ENCODE results near the gene TUBG2.

Gene TUBG2

DNA sequence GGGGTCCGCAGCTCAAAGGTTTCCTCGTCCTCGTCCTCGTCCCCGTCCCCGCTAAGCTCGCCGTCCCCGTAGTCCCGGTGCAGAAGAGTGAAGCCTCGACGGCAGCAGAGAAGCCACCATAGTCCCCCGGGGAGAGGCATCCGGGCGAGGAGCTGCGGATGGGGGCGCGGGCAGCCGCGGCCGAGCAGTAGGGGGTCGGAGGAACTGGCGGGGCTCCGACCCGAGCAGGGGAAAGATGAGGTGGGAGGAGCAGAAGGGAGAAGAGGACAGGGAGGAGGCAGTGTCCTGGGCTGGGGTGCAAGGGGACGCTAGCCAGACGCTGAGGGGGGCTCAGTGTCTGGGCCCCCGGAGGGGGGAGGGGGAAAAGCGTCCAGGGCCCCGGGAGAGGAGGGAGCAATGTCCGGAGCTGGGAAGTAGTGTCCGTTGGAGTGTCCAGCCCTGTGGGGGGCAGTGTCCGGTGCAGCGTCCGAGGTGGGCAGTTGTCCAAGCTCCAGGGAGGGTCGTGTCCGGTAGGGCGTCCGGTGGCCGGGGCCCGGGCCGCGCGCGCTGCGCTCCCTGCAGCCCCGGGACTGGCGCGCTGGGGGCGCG, 17.4 kb downstream of the TUBG2 start, which contains the start of gene PLEKHH3:
PLEKHH3 (minus strand) TSS at position 571 of the 588 bp plus-strand sequence; CDS start at position 140, 431 bp downstream.
- no peak for DNase-seq (ENCODE audit: low read depth in 2 of 2, low spot score in 1 of 2)

DNA sequence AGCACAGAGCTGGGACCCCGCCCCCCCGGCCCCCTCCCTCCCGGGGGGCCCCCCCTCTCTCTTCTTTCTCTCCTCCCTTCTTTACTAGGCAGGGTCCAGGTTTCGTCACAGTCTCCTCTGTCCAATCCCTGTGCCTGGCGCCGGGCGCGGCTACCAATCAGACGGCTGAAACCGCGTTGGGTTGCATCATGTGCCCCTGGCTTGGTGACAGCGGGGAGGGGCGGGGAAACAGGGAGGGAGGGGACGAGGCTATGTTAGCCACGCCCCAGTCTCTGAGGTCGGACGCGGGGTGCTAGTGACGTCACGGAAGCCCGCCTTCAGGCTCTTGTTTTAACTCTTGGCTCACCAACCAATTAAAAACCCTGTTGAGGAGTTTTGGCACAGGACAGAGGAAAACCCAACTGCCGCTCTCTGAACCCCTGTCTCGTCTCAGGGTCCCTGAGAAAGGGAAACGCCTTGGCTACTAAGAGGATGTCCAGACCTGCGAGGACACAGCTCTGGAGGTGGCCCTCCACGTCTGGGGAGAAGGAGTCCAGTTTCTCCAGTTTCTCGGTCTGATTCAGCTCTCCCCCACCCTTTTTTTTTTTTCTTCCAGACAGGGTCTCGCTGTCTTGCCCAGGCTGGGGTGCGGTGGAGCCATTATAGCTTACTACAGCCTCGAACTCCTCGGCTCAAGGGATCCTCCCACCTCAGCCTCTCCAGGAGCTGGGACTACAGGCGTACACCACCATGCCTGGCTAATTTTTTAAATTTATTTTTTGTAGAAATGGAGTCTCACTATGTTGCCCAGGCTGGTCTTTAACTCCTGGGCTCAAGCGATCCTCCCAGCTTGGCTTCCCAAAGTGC, 18.2 kb downstream of the TUBG2 start:
- peak; percentile 91 to 95 for DNase-seq (ENCODE audit: low read depth in 2 of 2, low spot score in 1 of 2)

DNA sequence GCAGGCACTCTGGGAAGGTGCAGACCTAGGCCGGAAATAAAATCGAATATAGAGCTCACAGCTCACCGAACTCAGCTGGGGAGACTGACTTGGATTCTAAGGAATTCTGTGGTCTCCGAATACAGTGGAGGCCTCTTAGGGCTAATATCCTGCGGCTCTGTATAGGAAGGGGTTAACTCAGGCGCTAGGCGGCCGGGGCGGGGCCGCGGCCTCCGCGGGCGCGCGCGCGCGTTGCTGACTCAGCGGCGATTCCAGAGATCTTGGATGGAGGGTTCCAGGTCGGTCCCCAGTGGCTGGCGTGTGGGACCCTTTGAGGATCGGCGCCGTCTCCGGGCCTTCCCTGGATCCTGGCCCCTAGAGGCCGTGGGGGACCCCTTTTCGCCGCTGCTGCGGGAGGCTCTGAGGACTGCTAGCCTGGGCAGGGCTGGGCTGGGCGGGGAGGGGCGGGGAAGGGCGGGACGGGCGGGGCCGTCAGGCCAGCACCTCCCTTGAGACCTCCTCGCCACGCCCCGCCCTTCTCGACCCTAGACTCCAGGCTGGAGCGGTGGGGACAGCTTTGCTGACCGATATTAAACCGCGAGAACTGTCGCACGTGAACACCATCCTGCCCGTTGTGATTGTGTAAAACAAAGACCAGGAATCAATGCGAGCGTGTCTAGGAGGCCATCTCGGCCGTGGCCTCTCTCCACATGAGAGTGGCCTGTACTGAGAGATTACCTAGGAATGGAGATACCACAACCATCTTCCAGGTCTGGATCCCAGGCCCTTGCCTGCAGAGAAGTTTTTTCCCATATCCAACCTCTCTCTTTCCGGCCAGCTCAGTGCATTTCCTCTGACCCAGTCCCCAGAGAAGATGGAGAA, 19.1 kb downstream of the TUBG2 start:
- DNase-seq (ENCODE audit: low read depth in 2 of 2, low spot score in 1 of 2): peak in 1 of 2 donors; percentile 52

DNA sequence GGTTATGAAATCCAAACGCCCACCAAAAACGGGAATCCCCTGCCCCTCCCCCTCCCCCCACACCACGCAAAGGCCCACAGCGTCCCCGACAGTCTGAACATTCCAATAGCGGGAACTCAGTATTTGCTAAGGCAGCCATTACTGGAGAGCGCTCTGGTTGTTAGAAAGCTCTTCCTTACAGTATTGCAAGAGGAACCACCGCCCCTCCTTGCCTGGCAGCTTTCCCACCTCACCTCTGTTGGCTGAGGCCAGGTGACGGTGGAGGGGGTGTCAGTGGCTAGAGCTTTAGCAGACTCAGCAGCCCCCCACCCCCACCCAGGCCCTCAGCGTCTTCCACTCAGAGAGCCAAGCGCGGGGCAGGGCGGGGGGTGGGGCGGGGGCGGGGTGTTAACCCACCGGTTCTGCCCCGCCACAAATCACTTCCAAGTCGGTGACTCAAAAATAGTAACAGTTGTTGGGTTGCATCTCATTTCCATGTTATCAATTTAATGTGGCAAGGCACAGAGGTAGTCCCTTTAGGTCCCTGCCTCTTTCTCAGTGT, 19.9 kb downstream of the TUBG2 start:
- DNase-seq (ENCODE audit: low read depth in 2 of 2, low spot score in 1 of 2): no peak

DNA sequence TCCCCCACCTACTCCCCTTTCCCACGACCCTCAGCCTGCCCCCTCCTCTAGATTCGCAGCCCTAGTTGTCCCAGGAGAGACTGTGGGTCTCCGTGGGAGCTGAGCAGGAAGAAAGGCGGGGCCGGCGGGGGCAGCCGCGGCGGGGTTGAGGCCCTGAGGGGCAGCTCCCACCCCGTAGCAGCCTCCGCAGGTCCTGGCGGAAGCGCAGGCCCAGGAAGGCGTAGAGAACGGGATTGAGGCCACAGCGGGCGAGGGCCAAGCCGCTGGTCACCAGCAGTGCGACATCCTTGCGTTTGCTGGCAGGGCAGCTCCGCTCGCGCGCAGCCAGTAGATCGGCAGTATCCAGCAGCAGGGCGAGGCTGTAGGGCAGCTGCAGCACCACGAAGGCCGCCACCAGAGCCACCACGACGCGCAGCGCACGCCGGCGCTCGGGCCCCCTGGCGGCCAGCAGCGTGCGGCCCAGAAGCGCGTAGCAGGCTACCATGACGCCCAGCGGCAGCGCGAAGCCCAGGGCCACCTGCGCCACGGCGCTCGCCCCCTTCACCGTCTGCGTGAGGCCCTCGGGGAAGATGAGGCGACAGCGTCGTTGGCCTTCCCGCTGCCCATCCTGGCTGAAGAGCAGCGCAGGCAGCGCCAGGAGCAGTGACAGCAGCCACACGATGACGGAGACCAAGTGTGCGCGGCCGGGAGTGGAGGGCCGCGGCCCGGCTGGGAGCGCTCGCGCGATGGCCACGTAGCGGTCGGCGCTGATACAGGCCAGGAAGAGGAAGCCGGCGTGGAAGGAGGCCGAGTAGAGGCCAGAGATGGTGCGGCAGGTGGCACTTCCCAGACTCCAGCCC, 20.6 kb downstream of the TUBG2 start:
- peak in 1 of 2 donors; percentile 50 for DNase-seq (ENCODE audit: low read depth in 2 of 2, low spot score in 1 of 2)

- no peak for DNase-seq (ENCODE audit: low read depth in 2 of 2, low spot score in 1 of 2)
Observed at GRCh38 chr17:42680331-42680808, 21.3 kb downstream of the TUBG2 start.

DNA sequence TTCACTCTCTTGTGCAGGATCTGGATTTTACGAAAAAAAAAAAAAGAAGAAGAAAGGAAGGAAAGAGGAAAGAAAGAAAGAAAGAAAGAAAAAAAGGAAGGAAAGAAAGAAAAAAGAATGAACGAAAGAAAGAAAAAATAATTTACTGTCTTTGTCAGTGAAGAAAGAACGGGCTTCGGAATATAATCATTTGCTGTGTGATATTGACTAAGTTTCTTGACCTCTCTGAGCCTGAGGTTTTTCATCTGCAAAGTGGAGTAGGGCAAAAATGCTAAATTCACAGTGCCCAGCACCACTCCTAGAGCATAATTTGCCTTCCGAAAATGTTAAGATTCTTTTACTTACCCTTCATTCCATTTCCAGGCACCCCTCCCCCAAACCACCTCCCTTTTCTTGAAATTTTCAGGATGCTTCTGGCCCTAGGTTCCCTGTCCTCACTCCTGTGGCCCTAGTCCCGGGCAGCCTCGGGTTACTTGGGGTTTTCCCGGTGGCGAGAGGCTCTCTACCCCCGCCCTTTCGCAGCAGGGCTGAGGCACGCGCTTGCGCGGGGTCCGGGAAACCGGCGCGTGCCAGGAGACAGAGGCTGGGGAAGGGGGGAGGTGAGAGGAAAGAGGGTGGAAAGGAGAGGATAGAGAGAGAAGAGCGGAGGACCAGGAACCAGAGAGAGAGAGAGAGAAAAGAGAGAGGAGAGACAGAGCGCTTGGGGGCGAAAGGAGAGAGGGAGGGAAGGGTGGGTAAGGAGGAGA, 23.1 kb downstream of the TUBG2 start, which contains the start of gene CNTNAP1:
CNTNAP1 (plus strand) TSS at position 556 of the 746 bp plus-strand sequence. CDS start 299 bp downstream, outside the sequence.
- no peak for DNase-seq (ENCODE audit: low read depth in 2 of 2, low spot score in 1 of 2)

DNA sequence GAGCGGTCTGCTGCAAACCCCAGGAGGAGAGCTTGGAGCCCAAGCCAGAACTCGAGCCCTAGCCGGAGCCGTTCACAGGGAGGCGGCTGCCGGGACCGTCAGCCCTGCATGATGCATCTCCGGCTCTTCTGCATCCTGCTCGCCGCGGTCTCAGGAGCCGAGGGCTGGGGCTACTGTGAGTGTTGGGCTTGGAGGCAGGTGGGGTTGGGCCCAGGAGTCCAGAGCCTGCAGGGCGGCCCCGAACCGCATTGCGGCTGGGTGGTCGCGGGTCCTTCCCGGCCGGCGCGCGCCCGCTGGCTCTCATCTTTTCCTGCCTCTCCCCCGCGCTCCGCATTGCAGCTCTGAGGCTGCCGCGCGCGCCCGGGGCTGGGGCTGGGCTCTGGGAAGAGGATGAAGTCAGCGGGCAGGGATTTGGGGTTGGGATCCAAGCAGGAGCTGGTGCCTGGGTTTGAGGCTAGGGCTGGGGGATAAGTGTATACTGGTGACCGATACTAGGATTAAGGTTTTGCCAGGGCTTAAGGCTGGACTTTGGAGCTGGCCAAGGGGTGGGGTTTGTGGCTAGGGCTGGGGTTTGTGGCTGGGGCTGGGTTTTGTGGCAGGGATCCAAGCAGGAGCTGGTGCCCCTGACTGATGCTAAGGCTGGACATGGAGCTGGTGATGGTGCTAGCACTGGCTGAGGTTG, 23.8 kb downstream of the TUBG2 start:
- no peak for DNase-seq (ENCODE audit: low read depth in 2 of 2, low spot score in 1 of 2)

DNA sequence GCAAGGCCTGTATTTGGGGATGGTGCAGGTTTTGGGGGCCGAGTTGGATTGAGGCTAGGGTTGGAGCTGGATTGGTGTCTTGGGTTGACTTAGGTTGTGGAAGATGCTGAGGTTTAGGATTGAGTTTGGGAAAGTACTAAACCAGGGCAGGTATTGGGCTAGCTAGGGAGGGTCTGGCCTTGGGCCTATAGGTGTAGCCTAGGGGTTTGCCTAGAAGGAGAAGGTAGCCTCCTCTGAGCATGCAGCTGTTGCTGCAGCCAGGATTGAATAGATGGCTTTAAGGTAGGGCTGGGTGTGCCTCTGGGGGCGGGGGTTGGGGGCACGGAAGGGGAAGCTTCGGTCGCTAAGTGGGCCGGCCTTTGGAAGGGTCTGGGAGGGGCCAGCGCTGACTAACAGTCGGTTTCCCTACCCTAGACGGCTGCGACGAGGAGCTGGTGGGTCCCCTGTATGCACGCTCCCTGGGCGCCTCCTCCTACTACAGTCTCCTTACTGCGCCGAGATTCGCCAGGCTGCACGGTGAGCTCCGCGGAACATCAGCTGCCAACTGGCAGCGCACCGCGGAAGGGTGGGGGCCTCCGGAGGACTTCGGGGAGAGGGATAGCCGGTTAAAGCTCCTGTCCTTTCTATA, 24.4 kb downstream of the TUBG2 start:
- DNase-seq (ENCODE audit: low read depth in 2 of 2, low spot score in 1 of 2): no peak

DNA sequence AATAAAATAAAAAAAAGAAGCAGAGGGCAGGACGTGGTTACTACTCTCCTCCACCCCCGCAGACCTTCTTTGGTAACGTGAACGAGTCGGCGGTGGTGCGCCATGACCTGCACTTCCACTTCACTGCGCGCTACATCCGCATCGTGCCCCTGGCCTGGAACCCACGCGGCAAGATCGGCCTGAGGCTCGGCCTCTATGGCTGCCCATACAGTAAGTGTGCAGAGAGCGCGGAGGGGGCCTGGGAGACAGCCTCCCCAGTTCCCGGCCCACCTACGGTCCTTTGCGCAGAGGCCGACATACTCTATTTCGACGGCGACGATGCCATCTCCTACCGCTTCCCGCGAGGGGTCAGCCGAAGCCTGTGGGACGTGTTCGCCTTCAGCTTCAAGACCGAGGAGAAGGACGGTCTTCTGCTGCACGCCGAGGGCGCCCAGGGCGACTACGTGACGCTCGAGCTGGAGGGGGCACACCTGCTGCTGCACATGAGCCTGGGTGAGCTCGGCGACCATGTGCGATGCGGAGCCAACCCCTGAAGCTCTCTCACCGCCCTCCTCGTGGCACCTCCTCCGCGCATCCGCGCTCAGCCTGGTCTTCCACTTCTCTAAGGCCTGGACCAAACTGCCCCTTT, 26.0 kb downstream of the TUBG2 start:
- DNase-seq (ENCODE audit: low read depth in 2 of 2, low spot score in 1 of 2): no peak

- DNase-seq (ENCODE audit: low read depth in 2 of 2, low spot score in 1 of 2): no peak
Observed at GRCh38 chr17:42685831-42686230, 26.7 kb downstream of the TUBG2 start.

DNA sequence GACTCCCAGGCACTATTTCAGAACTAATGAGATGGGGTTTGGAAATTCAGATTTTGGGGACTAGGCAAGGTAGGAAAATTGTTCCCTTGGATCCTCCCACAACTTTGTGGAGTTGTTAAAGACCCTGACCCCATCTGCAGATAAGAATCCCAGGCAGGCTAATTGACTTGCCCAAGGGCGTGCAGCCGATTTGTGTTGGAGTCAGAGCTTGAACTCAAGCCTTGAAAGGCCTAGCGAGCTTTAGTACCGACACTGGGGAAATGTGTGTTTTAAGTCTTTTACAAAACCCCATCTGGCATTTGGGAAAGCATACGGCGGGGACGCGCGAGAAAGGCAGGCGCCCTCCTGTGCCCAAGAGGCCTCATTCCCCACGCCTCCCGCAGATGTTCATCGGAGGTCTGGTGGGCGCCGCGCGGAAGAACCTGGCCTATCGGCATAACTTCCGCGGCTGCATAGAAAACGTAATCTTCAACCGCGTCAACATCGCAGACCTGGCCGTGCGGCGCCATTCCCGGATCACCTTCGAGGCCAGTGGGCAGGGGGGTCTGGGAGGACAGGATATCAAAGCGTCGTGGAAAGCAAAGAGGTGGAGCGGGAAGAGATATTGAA, 27.5 kb downstream of the TUBG2 start:
- DNase-seq (ENCODE audit: low read depth in 2 of 2, low spot score in 1 of 2): no peak

DNA sequence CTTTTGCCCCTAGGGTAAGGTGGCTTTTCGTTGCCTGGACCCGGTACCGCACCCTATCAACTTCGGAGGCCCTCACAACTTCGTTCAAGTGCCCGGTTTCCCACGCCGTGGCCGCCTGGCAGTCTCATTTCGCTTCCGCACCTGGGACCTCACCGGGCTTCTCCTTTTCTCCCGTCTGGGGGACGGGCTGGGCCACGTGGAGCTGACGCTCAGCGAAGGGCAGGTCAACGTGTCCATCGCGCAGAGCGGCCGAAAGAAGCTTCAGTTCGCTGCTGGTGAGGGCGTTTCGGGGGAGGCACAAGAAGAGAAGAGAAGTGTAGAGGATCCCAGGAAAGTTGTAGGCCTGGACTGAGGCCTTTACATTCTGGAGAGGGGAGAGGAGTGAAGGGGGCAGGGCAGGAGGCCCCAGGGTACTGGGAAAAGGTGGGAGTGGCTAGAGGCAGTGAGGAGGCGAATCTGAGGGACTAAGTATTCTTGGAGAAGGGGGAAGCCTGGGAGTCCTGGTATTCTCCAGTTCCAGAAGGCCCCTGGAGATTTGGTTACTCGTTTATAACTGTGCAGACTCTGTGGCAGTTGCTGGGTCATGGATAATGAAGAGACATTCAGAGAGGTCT, 28.7 kb downstream of the TUBG2 start:
- no peak for DNase-seq (ENCODE audit: low read depth in 2 of 2, low spot score in 1 of 2)

GRCh38 chr17:42690596-42690995, 31.5 kb downstream of the TUBG2 start:
- no peak for DNase-seq (ENCODE audit: low read depth in 2 of 2, low spot score in 1 of 2)

DNA sequence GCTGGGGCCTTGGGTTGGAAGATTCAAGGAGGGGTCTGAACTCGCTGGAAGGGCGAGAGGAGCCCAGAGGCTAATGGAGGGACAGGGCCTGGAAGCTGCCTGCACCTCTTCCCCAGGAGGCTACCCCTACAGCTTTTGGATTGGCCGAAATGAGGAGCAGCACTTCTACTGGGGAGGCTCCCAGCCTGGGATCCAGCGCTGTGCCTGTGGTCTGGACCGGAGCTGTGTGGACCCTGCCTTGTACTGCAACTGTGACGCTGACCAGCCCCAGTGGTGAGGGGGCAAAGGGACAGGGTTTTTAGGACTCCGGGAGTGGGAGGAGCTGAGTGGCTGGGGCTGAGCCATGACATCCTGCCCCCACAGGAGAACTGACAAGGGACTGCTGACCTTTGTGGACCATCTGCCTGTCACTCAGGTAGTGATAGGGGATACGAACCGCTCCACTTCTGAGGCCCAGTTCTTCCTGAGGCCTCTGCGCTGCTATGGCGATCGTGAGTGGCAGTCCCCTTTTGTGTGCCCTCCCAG, 32.0 kb downstream of the TUBG2 start:
- DNase-seq (ENCODE audit: low read depth in 2 of 2, low spot score in 1 of 2): no peak

- no peak for DNase-seq (ENCODE audit: low read depth in 2 of 2, low spot score in 1 of 2)
Observed at GRCh38 chr17:42692489-42692888, 33.4 kb downstream of the TUBG2 start.

GRCh38 chr17:42694524-42694923, 35.4 kb downstream of the TUBG2 start:
- DNase-seq (ENCODE audit: low read depth in 2 of 2, low spot score in 1 of 2): no peak

All from stimulated activated CD8-positive, alpha-beta memory T cell treated with anti-CD3 and anti-CD28 coated beads, Interleukin-4, amount 100 ng/mL, for 1 hour (primary cell).